SKM-1 (cell line): ENCODE measurements around the gene RHOV.
A peak's percentile ranks its signal among the peaks of the same experiment; 100 is the strongest.

ENCODE experiments used
- DNase-seq: peaks from one replicate; lab custom pipeline; 2025; ENCODE audit not compliant: unreplicated experiment; lab: John Stamatoyannopoulos, UW

Gene RHOV

GRCh38 chr15:40904552-40905201 is 30.6 kb upstream of the RHOV start:
- no peak for DNase-seq

- peak; percentile 99 for DNase-seq
Observed at GRCh38 chr15:40902605-40903561, 28.8 kb upstream of the RHOV start.

- no peak for DNase-seq
Observed at GRCh38 chr15:40901053-40901443, 27.0 kb upstream of the RHOV start.

GRCh38 chr15:40900256-40901052 is 26.4 kb upstream of the RHOV start:
- DNase-seq, result no peak

- no peak for DNase-seq
Observed at GRCh38 chr15:40899536-40900207, 25.6 kb upstream of the RHOV start.

- DNase-seq, result peak; percentile 75
Observed at GRCh38 chr15:40894681-40895448, 20.8 kb upstream of the RHOV start.

- DNase-seq, result peak; percentile 94
Observed at GRCh38 chr15:40893733-40894680, 20.0 kb upstream of the RHOV start, which contains the start of gene VPS18. TSS of gene VPS18 (plus strand) at chr15:40894450. CDS start at chr15:40894769, 319 bp downstream.

- no peak for DNase-seq
Observed at GRCh38 chr15:40893019-40893670, 19.1 kb upstream of the RHOV start.

GRCh38 chr15:40892447-40893012 is 18.5 kb upstream of the RHOV start:
- no peak for DNase-seq

GRCh38 chr15:40891810-40892446 is 17.9 kb upstream of the RHOV start:
- DNase-seq, result peak; percentile 25

- DNase-seq, result no peak
Observed at GRCh38 chr15:40891138-40891537, 17.1 kb upstream of the RHOV start.

GRCh38 chr15:40889112-40889511 is 15.1 kb upstream of the RHOV start:
- no peak for DNase-seq

- DNase-seq, result no peak
Observed at GRCh38 chr15:40886586-40886985, 12.6 kb upstream of the RHOV start.

GRCh38 chr15:40881351-40881750 is 7.3 kb upstream of the RHOV start:
- DNase-seq, result no peak

- DNase-seq, result no peak
Observed at GRCh38 chr15:40879609-40880008, 5.6 kb upstream of the RHOV start.

- DNase-seq, result no peak
Observed at GRCh38 chr15:40878785-40879184, 4.8 kb upstream of the RHOV start.

- no peak for DNase-seq
Observed at GRCh38 chr15:40877694-40878093, 3.7 kb upstream of the RHOV start.
